ENCODE measurements around the gene ATRIP.
A peak's percentile ranks its signal among the peaks of the same experiment; 100 is the strongest.

The ATRIP gene

DNA sequence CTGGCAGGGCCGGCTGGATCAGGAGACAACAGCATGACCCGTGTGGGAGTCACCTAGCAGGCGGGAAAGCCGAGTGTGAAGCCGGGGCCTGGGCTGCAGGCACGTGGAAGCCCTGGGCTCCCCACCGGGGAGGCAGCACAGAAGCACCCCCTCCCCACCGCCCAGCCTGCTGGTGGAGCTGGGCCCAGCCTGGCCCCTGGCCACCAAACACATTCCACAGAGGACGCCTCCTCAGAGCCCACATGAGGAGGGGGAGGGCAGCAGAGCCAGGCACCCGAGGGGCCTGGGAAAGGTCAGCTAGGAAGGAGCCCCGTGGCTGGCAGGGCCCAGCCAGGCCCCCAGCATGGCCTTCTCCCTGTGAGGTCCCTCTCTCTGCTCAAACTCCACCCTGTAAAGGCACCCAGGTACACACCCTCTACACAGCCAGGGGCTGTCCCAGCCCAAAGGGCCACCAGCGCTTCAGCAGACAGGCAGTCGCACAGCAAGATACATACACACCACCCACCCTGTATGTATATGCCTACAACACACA lies 21.2 kb upstream of the ATRIP start:
- DNase-seq: no peak

GRCh38 chr3:48426401-48426909 lies 20.1 kb upstream of the ATRIP start:
- DNase-seq: no peak

DNA sequence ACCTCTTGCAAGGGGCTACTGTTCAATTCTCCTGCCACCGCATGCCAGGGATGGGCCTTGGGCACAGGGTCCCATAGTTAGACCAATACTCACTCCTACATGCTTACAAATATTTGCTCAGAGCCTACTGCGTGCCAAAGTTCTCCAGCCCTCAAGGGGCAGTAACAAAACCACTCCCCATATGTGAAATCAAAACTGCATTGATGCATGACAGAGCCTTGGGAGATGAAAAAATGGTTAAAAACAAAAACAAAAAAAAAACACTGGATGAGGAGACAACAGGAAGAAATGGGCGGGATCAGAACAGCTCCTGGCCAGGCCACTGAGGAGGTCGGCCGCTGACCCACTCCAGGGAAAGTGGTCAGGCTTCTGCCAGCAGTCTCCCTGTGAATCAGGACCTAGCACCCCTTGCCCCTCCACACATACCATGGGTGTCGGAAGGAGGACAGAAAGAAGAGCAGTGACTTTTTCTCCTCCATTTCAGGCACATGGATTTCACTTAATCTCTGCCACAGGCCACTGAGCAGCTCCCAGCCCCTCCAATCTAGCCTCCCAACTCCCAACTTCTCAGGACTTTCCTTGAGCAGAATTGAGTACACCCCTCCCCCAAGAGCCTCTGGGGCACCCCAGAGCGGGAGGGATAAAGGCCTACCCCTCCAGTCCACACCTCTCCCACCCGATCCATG lies 19.4 kb upstream of the ATRIP start:
- DNase-seq: no peak

DNA sequence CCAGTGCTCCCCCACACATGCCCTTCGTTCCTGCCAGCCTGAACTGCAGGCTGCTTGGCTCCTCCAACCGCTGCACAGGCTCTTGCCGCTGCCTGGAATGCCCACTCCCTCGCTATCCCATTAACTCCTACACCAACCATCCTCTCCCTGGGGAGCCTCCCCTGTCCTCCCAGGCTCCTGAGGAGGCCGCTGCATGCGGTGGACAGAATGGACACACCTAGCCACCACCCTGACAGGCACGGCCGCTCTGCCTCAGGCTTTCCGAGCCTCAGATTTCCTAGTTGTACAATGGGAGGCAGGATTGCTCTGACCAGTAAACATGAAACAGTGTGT lies 18.9 kb upstream of the ATRIP start:
- DNase-seq: no peak

- no peak for DNase-seq
These were observed 18.4 kb upstream of the ATRIP start for GRCh38 chr3:48428088-48428571.

DNA sequence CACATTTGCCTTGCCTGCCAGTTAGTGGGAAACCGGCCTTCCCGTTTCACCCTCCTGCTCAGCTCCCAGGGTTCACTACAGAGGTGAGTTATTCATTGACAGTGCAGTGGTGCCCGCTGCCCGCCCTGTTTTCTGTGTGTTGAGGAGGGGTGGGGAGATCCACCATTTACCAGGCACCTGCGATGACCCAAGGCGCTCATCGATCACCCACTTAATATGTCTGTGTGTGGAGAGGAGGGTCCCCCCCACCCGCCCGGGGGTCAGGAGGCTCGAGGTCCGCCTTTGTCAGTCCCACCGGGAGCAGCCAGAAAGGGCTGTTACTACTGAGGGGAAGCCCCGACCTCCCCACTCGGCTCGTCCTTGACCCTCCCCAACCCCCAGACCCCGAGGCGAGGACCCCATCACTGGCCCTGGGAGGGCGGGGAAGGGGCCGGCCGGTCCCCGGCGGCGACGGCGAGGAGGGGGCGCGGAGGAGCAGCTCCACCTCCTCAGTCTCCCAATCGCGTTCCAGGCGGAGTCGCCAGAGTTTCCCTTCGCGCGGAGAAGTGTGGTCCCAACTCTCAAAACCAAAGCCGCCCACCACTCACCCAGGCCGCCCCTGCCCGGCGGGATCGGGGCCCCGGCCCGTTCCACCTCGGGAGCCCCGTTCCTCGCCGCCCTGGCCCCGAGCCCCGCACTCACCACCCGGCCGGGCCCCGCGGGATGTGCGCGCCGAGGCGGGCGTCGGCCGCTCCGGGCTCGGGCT lies 17.8 kb upstream of the ATRIP start:
- no peak for DNase-seq

GRCh38 chr3:48429317-48429959 lies 17.1 kb upstream of the ATRIP start:
- DNase-seq: no peak

DNA sequence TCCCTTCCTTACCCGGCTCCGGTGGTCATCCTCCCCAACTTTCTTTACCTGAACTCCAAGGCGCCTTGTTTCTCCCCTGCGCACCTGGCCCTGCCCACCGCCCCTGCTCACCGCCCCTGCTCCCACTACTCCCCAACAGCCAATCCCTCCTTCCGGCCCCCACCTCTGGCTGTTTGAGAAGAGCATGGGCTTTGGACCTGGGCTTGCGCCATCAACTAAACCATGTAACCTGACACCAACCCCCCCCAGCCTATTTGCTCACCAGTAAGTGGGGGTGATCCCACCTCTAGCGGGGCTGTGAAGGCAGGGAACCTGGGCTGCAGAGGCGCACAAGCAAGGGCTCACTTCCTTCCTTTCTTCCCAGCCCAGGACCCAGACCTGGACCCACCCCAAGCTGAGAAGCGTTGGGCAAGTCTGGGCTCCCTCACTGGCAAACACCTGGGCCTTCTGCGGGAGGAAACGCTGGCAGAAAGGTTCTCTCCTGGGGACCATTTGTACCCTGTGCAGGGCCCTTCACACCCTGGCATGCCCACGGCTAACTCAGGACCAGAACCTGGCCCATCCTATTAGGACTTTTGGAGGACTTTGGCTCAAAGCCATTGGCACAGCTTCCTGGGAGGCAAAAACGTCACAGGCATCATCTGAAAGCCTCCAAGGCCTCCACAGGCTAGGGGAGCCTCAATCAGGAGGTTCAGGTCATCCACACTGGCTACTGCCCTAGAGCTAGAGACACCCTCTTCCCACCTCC lies 16.4 kb upstream of the ATRIP start, which contains the start of gene PLXNB1:
Gene PLXNB1 (minus strand): TSS at position 127 of the 748 bp plus-strand sequence. CDS start 5,475 bp downstream, outside the sequence.
- DNase-seq: no peak

- DNase-seq: no peak
These were observed 15.8 kb upstream of the ATRIP start for GRCh38 chr3:48430708-48431101.

- DNase-seq: no peak
These were observed 15.1 kb upstream of the ATRIP start for GRCh38 chr3:48431224-48432029.

GRCh38 chr3:48432411-48433371 lies 13.8 kb upstream of the ATRIP start:
- DNase-seq: peak; percentile 30

GRCh38 chr3:48433472-48434118 lies 12.9 kb upstream of the ATRIP start:
- no peak for DNase-seq

DNA sequence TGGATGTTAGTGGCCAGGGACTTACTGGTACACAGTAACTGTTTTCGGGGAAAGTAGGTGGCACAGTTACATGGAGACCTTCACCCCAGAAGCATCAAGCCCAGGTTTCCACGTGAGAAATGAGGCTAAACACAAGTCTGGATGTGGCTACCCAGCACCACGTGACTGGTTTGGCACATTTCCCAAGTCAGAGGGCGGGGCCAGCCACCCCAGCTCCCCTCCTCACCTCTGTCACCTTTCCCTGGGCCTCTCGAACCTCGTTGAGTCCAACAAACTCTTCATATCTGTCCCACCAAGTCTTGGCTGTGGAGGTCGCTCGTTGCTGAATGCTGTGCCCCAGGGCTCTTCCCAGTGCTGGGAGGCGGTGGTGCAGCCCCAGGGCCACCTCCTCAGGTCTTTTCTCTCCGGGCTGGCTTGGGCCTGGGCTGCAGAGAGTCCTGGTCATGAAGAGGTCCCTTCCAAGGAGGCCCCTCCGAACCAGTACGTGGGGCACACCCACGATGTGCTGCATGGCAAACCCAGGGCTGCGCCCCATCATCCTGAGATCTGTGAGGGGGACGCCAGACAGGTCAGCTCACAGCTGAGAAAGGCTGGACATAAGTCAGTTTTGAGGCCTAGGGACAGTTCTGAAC lies 11.8 kb upstream of the ATRIP start:
- peak; percentile 50 for DNase-seq

- DNase-seq: no peak
These were observed 11.3 kb upstream of the ATRIP start for GRCh38 chr3:48435223-48435595.

DNA sequence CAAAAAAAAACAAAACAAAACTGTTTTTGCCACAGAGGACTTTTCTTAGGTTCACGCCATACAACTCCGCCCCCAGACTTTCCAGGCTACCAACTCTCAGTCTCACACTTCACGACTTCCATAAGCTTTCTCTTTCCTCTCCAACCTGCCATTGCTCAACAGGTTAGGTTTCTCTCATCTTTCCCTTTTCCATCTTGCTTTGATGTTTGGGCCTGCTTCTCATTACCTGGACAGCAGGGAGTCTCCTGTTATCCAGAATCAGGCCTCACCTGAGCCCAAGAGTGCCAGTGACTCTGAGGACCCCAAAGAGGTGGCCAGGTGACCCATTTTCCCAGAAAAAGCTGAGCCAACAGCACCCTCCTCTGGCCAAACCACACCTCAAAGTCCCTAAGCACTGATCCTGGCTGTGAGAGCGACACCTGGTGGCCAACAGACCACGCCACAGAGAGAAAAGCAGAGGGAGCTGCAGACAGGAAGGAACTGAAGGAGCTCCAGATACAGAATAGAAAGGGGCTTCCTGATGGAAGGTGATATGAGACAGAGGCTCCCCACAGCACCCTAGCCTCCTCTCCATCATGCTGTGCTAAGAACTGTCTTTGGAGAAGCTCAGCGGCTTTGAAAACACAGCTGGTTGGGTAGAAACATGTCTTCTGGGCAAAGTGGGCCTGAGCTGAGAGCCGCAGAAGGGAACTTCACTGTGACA lies 10.6 kb upstream of the ATRIP start:
- DNase-seq: peak; percentile 89

GRCh38 chr3:48436477-48436787 lies 10.1 kb upstream of the ATRIP start:
- DNase-seq: no peak

DNA sequence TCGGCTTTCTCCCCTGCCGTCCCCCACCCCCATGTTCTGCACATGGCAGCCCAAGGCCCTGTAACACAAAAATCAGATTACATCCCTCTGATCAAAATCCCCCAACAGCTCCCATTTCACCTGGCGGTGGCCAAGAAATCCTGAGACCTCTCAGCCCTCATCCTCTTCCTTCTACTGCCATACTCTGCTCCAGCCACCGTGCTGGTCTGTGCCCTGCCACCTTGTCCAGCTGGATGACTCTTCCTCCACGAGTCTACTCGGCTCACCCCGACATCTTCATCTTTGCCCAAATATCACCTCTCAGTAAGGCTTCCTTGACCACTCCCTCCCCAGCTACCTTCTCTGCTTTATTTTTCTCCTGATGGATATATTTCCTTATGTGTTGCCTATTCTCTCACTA lies 9.7 kb upstream of the ATRIP start:
- DNase-seq: no peak

DNA sequence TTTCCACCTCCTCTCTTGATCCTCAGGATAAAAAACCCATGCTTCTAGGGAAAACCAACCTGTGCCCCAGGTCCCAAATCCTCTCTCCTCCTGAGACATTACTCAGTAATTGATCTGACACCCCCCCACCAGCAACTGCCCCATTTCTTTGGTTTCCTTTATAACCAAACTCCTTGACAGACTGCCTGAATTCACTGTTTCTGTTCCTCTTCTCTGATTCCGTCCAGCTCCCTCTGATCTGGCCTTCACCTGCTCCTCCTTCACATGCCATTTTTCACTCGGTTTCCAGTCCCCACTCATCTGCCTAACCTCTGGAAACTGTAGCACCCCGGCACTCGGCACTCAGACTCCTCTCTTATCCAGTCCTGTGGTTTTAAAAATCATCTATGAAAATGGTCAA lies 8.7 kb upstream of the ATRIP start:
- DNase-seq: no peak
